RPMI8226 (cell line): ENCODE results near the gene UNC79.
A peak's percentile ranks its signal among the peaks of the same experiment; 100 is the strongest.

Experiments used
- DNase-seq: peaks from one replicate; pipeline ENCODE4 v3.0.0-alpha.2; 2015

Gene UNC79

DNA sequence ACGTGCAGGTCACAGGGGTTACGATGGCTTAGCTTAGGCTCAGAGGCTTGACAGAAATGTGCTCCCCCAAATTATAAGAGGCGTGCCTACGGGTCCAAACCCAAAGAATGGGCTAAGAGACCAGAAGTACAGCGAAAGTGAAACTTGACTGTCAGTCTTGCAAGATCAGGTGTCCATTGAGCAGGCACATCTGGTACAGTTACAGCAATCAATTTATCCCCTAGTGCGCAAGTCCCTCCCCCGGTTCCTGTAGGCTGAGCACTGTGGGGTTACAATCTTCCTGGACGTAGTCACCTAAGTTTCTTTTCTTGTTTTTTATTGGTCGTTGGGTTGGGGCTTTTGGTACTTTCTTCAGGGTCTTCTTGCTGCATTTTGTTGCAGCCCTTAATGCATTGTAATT is 134.2 kb downstream of the UNC79 start:
- no peak for DNase-seq

- no peak for DNase-seq
Observed at GRCh38 chr14:93566065-93566693, 135.4 kb downstream of the UNC79 start.

DNA sequence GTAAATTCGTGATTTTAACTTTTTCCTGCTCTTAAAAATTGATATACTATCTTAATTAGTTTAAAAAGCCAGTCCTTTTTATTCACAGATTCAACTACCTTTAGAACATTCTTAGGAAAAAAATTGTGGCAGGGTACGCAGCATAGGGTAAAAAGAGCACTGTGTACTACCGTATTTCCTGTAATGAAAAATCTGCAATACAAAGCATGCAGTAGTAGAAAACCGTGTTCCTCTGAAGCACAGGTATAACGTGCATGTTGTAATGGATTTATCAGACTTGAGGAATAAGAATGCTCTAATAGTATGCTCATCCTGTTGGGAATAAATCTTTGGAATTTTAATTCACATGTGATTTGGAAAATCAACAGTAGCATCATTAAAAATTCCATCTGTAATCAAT is 140.5 kb downstream of the UNC79 start:
- no peak for DNase-seq

DNA sequence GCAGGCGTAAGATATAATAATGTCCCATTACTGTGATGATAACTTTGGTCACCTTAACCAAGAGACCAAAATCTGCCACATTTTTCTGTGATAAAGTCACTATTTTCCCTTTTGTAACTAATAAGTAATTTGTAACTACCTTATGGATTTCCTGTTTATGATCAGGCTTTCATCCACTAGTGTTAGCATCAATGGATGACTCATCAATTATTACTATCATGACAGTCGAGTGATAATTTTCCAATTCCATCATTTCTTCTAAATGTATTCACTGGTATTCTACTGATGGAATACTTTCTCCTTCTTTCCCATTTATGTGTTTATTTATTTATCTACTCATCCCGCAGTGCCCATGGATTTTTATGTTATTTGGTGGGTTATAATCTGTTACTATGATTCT is 148.4 kb downstream of the UNC79 start:
- no peak for DNase-seq

- DNase-seq = no peak
Observed at GRCh38 chr14:93582516-93582915, 151.8 kb downstream of the UNC79 start.

DNA sequence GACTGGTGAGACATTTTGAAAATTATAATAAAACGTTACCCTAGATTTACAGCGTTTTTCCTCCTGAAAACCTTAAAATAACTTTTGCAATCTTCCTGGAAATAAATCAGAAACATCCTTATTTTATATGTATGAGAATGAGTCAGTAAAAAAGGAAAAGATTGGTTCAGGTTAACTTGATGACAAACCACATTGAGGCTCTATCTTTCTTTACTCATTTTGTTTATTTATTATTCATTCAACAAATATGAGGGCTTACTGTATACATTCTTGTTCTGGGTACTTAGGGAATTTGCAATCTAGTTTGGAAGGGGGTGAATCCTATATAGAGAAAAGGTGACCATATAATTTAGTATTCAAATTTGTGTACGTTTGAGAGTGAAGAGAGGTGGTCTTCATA is 156.6 kb downstream of the UNC79 start:
- DNase-seq = no peak

GRCh38 chr14:93591506-93591905 is 160.8 kb downstream of the UNC79 start:
- DNase-seq = no peak

DNA sequence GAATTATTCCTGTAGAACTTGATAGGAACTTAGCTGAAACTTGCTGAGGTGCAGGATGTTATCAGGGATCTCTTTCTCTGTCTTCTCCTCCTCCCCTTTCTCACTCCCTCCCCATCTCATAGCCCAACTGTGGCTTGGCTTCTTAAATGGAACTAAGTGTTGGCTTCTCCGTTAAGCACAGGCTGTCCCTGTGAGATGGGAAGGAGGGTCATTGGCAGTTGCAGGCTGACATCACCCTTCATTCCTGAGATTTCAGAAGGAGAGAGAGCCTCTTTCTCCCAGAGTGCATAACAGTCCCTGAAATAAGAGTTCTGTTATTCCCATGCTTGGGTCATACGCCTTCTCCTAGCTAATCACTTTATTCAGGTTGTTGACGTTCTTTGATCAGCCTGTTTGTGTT is 162.0 kb downstream of the UNC79 start:
- no peak for DNase-seq

DNA sequence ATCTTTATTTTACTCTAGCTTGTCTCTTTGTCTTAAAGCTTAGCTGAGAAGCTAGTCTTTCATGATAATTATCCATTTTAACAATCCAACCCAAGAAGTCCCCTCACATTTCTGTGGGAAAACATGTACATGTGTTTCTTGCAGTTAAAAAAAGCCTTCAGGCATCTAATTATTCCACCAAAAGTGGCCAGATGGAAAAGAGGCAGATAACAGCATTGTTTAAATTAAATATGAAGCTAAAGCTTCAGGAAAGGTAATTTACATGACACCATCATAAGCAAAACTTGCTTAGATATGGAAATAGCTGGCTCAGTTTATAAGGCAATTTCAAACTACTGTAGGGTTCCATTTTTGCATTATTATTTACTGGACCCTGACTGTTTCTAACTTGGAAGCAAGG is 175.4 kb downstream of the UNC79 start:
- DNase-seq = no peak

DNA sequence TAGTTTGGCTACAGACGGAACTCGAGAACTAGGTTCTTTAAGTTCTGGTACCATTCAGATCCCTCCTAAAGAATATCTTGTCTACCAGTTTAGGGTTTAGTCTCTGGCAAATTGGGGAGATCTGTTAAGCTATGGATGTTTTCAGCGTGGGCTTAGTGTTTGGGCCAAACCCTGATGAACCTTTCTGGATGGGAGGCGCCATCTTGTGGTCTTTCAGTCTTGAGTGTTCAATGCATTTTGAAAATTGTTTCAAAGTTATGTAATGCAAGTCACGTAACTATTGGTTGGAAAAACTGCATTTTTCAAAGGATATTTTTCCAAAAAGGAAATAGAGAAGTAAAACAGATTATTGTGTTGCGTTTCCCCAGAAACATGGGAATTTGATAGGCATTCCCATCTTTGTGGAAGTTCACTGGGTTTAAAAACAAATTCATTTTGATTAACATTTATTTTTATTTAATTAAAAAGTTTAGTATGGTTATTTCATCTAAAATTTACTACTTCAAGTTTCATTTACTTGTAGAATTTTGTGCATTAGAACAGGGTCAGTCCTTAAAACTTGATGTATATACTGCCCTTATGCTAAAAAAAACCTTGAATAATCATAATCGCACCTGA is 188.5 kb downstream of the UNC79 start:
- peak; percentile 38 for DNase-seq

DNA sequence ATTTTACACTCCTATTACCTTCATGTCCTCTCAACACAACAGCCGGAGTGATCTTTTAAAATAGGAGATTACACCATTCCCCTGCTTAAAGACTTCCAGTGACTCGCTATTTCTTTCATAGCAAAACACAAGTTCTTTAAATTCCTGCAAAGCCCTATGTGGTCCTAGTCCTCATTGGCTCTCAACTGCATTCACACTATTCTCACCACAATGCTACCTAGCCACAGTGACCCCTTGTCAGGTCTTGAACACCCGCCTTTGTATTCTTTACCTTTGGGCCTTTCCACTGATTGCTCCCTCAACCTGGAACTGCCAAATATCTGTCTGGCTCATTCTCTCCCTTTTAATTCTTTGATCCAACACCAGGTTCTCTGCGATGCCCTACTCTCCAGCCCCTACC is 197.3 kb downstream of the UNC79 start:
- no peak for DNase-seq

DNA sequence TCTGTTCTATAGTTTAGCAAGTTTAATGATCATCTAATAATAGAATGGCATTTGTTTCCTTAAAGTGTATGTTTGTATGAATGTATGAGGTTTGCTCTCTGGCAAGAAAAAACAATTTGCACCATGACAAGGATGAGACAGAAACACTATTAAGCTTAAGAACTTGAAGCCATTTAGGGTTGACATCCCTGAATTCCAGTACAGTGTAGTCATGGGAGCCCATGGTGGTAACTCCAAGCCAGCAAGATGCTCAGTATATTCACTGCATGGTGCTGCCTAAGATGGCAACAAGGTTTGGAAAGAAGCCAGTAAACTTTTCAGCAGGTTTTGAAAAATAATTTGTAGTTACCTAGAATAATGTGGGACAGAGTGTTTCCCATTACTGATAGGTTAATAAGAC is 198.9 kb downstream of the UNC79 start:
- DNase-seq = no peak

- no peak for DNase-seq
Observed at GRCh38 chr14:93638790-93639189, 208.1 kb downstream of the UNC79 start.

DNA sequence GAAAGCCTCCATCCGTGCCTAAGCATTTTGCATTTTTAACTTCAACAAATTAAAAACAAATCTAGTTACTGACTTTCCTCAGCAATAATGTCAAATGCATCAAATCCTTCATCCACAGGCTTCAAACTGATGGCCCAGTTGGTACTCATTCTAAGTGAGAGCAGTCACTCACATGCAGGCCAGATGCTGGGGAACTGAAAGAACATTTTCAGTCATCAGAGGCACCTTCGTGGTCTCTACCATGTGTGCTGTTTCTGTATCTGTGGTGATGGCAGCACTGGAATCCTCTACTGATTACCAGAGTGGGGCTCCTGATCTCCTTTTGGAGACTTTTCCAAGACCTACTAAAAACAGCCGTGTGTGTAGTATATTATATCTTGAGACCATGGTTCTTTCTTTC is 212.4 kb downstream of the UNC79 start:
- DNase-seq = no peak

- no peak for DNase-seq
Observed at GRCh38 chr14:93643676-93644075, 212.9 kb downstream of the UNC79 start.

- no peak for DNase-seq
Observed at GRCh38 chr14:93645200-93645599, 214.5 kb downstream of the UNC79 start.

- peak; percentile 51 for DNase-seq
Observed at GRCh38 chr14:93648440-93649168, 217.9 kb downstream of the UNC79 start.

GRCh38 chr14:93654599-93654998 is 223.9 kb downstream of the UNC79 start:
- no peak for DNase-seq

GRCh38 chr14:93655078-93655750 is 224.5 kb downstream of the UNC79 start:
- peak; percentile 55 for DNase-seq

GRCh38 chr14:93657875-93658274 is 227.1 kb downstream of the UNC79 start:
- no peak for DNase-seq

DNA sequence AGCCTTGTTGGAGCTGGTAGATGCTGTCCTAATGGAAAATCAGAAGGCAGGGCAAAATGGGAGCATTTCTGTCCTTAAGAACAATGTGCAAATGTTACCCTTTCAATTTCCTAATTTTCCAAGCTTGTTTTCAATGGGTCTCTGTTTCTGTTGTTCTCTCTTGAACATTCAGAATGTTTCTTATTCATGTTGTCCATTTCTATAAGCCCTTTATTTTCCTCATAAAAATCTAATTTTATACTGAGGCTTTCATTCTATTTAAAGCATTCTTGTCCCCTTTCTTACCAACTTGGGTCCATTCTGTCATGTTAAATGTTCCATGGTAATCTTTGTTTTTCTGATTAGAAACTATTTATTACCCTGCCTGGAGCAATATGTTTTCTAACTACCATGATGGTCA is 232.6 kb downstream of the UNC79 start:
- DNase-seq = no peak

- DNase-seq = no peak
Observed at GRCh38 chr14:93665169-93665568, 234.4 kb downstream of the UNC79 start.

DNA sequence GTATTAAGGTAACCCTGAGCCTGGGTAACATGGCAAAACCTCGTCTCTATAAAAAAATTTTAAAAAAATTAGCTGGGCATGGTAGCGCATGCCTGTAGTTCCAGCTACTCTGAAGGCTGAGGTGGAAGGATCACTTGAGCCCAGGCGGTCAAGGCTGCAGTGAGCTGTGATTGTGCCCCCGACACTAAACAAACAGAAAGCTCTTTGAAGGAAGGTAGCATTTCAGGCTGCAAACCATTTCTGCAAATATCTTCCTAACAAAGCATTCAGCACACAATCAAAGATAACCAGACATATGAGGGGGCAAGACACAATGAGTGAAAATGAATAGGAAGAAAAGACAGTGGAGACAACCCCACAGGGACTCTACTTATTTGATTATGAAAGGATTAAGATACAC is 238.9 kb downstream of the UNC79 start:
- no peak for DNase-seq

GRCh38 chr14:93674343-93674742 is 243.6 kb downstream of the UNC79 start:
- no peak for DNase-seq
